Measurements from ENCODE around the gene CTSO. TPM values are rescaled to one million over a fixed set of nuclear protein-coding genes. Genes with fewer than 3 reads are reported as not detected.
"Not testable (repeated sequence)": the region's sequence is repeated elsewhere in the genome, so short reads cannot be mapped to it uniquely, and the experiment has no call there.

The CTSO gene
- total RNA-seq, 1 donor from 2014 or later, result 18.3 TPM

DNA sequence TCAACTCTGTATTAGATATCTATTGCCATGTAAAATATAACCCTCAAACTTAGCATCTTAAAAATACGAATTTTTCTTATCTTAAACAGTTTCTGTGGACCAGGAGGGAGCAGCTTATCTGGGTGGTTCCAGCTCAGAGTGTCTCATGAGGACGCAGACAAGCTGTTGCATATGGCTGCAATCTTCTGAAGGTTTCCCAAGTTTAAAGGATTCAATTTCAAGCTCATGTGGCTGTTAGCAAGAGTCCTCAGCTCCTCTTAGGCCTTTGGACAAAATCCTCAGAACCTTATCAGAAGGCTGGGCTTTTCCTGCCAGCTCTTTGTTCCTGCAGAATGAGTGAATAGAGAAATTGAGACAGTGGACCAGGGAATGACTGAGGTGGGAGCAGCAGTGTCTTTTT, 2.8 kb upstream of the CTSO start:
- no peak for DNase-seq (ENCODE audit: extremely low read depth, low read depth, low spot score)

DNA sequence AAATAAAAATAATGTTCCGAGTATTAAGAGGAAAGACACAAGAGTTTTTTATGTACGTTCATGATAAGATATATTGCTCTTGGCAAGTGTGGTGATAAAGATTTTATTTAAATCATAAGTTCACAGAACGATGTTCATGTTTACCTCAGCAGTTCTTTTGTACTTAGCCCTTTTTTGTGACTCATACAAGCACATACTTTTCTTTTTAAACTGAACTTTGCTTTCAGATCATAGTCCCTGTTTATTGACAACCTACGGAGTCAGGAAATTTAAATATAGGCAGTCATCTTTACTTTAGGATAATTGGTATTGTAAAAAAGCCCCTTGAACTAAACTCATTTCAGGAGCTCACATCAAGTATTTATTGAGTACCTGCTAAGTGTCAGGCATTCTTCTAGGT, 1.3 kb upstream of the CTSO start:
- no peak for DNase-seq (ENCODE audit: extremely low read depth, low read depth, low spot score)

DNA sequence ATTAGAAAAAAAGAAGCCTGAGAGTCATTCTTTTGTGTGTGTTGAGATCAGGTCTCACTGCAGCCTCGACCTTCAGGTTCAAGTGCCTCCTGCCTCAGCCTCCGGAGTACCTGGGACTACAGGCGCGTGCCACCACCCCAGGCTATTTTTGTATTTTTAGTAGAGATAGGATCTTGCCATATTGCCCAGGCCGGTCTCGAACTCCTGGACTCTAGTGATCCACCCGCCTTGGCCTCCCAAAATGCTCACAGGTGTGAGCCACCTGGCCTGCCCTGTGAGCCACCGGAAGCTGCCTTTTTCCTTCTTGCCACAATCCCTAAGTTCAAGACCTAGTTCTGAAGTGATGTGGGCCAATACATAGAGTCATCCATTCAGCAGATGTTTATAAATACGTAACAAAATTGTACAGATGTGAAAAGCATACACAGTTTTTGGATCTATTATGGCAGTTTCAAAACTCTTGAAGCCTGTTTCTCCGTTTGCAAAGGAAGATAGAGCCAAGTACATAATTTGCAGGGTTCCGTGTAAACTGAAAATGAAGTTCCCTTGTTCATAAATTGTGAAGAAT, 536 bp upstream of the CTSO start:
- DNase-seq (ENCODE audit: extremely low read depth, low read depth, low spot score), result no peak

DNA sequence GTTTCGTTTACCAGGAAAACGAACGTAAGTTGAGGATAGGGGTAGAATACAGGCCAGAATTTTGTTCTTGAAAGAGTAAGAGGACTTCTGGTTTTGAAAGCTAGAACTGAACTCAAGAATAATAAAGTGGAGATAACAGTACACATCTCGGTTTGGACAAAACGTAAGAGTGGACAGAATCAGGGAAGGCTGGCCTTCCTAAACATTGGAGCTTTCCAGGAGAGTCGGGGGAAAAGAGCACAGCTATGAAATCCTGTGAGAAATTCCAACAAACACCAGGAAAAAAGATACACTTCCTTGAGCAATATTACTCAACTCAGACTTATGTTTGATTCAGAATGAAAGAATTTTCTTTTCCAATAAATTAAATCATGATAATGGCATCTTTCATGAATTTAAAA, 1.2 kb downstream of the CTSO start:
- peak; percentile 14 for DNase-seq (ENCODE audit: extremely low read depth, low read depth, low spot score)

DNA sequence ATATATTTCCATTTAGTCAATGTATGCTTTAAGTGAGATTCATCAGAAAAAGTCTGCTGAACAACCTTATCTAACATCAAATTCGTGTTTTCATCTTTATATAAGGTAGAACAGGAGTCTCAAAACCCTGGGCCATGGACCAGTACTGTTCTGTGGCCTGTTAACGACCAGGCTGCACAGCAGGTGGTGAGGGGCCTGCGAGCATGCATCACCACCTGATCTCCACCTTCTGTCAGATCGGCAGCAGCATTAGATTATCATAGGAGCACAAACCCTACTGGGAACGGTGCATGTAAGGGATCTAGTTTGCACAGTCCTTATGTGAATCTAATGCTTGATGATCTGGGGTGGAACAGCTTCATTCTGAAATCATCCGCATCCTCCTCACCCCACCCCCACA, 3.2 kb downstream of the CTSO start:
- DNase-seq (ENCODE audit: extremely low read depth, low read depth, low spot score), result no peak

DNA sequence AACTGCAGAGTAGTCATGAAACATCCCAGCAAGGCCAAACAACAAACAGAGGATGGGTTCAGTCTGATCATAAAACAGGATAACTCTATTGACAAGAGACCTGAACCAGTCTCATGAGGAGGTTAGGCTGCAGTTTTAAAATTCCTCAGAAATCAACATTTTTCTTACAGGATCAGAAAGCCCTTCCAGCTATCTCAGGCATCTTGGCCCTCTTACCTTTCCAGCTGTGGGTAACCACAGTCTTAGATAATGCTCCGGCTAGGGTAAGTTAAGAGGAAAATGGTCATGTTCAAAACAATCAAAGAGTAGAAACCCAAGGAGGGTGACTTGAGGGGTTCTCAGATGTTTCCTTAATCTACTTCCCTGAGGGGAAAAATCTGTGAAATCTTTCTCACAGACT, 5.1 kb downstream of the CTSO start:
- DNase-seq (ENCODE audit: extremely low read depth, low read depth, low spot score), result no peak

DNA sequence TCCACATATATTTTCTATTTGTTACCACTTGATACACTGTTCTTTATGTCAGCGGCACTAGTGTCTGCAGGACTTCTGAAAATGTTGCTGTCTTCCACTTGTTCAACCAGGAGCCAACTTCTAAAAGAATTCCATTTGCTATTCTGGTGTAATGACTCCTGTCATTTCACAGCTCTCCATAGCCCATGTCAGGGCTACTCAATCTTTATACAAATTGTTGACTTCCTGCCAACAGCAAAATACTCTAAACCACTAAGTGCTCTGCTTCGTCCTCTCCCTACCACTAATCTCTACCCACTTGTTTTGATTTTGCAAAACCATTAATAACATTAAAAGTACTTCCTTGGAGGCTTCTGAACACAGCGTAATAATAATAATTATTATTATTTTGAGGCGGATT, 7.2 kb downstream of the CTSO start:
- DNase-seq (ENCODE audit: extremely low read depth, low read depth, low spot score), result no peak

DNA sequence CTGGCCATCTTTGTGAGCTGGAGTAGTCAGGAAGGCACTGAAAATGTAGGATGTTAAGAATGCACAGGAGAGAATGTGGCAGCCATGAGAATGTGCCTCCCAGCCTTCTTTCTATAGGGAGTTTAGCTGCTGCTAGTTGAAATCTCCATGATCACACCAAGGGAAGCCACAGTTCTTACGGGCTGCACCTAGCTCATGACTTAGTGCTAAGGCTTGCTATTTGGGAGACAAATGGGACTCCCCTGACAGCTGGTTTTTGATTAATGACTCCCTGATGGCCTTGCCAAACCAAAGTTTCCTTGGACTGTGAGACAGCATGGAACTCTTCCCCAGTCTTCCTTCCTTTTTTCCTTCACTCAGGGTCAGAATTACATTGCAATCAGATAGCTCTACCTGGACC, 9.2 kb downstream of the CTSO start:
- no peak for DNase-seq (ENCODE audit: extremely low read depth, low read depth, low spot score)

DNA sequence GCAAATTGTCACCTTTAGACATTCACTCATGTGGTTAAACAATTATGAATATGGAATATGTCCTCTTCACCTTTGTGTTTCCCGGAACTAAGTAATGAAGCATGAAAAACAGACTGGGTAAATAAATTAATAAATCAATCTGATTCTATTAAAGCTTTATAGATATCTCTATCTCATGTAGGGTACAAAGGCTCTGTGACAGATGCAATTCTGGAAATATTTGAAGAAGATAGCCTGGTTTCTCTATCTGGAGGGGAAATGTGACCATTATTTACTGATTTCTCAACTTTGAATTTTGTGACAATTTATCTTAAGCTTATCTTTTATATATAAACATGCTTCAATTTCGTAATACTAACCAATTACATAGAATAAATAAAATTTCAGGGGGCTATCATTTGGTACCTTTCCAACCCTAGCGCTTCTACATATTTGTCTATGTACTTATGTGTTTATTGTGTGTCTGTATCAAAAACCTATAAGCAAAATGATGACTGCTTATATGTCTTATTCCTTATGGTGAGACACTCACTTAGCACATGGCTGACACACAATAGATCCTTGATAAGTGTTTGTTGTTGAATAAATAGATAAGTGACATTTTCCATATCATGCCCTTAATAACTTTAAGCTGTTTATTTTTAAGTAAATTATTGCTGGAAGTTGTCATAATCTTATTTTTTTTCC, 9.9 kb downstream of the CTSO start:
- DNase-seq (ENCODE audit: extremely low read depth, low read depth, low spot score), result no peak

DNA sequence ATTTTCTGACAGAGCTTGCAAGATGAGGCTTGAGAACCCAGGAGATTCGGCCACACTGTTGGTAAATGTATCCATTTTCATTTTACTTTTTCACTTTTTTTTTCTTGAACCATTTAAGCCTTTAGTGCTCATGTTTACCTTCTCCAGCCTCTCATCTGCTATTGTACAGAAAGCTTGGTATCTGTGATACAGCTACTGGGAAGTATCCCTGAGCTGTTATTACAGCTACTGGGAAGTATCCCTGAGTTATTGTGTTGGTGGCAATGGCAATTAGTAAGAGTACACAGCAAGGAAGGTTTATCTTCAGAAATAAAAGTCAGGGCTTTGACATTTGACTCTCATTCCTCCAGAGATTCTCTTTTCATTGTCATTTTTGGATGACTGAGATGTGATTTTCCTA, 11.8 kb downstream of the CTSO start:
- no peak for DNase-seq (ENCODE audit: extremely low read depth, low read depth, low spot score)

DNA sequence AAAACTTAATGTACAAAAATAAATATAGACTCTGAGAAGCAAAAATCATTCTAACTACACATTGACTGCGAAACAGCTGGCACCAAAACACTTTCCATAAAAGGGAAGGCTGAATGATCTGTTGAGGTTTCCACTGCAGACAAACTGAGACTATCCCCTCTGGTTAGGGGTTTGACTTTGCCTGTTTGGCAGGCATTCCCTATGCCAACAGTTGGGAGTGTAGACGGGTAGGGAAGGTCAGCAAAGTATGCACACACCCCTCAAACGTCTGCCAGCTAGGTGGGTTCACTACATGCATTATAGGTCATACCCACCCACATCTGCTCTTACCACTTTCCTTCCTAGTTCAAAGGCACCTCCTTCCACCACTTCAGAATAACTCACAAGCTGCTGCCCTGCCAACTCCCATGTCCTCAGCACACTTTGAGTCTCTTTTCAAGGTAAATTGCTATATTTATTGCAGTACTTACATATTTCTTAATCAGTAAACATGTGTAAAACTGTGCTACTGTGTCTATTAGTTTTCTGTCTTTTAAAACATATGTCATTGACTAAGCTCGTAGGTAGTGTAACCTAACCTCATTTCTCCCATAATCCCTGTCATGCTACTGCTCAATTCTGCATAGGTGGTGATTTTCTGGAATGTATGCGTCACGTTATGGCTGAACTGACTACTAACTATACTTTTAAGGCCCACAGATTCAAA, 12.4 kb downstream of the CTSO start:
- DNase-seq (ENCODE audit: extremely low read depth, low read depth, low spot score), result no peak

DNA sequence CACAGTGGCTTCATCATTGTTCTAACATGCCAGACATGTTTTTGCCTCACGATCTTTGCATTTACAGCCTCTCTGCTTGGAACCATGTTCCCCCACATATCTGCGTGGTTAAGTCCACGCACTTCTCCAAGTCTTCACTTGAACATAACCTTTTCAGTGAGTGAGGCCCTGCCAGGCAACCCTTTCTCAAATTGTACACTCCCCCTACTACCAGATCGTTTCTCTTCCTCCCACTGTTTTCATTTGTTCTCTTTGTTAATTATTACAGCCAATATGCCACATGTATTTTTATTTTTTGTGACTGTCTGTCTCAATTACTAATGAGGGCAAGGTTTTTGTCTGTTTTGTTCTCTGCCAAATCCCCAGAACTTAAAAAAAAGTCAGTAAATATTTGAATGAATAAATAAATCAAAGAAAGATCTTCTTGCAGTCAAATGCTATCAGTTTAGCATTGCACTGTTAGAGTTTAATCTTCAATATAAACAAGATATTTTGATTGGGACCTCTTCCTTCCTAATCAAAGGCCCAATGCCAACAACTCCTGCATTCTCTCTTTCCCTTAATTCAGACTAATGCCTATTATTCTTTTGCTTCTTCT, 18.2 kb downstream of the CTSO start:
- no peak for DNase-seq (ENCODE audit: extremely low read depth, low read depth, low spot score)

DNA sequence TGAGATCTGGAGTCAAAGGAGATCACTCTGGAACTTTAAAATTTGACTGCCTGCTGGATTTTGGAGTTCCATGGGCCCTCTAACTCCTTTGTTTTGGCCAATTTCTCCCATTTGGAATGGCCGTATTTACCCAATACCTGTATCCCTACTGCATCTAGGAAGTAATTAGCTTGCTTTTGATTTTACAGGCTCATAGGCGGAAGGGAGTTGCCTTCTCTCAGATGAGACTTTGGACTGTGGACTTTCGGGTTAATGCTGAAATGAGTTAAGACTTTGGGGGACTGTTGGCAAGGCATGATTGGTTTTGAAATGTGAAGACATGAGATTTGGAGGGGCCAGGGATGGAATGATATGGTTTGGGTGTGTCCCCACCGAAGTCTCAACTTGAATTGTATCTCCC, 19.0 kb downstream of the CTSO start:
- not testable (repeated sequence) for DNase-seq (ENCODE audit: extremely low read depth, low read depth, low spot score)

DNA sequence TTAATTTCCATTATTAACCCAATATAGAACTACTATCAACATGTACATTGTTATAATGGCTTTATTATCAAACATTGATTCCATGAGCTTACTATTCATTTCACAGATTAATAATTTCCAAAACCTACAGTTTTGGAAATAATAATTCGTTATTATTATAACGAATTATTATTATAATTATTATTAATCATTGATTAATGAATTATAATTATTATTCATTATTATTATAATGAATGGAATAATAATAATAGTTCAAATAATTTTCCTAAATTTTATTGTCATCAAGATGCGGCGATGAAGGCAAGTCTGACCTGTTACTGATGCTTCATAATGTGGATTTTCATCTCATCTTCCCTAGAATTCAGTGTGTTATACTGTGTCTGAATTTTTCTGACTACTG, 22.0 kb downstream of the CTSO start:
- DNase-seq (ENCODE audit: extremely low read depth, low read depth, low spot score), result no peak

DNA sequence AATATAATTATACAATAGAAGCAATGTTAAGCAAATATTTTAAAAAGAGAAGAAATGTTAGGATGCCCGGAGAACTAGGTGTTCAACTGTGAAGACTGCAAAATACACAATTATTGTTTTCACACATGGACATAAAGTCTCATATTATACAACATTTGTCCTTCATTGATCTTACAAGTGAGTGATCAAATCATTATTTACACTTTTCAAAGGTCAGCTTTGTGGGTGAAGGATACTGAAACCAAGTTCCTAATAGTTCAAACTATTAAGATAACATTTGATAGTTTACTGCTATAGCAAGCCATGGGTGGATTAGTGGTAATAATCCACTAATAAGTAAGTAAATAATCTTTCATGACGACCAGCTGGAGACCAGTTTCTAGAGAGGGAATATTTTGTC, 23.3 kb downstream of the CTSO start:
- no peak for DNase-seq (ENCODE audit: extremely low read depth, low read depth, low spot score)

DNA sequence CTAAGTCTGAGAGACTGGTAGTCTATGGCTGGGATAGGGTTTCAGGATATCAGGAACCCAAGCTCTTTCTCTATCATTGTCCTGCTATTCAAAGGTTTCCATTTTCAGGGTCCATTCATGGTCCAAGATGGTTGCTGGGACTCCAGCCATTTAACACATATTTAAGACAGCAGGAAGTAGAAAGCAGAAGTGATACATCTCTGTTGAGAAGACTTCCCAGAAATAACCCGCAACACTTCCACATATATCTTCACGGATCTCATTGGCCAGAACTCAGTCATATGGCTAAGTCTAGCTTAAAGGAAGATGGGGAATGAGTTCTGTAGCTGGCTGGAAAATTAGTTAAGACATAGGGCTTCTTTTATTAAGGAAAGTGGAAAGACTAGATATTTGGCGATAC, 23.8 kb downstream of the CTSO start:
- DNase-seq (ENCODE audit: extremely low read depth, low read depth, low spot score), result no peak

DNA sequence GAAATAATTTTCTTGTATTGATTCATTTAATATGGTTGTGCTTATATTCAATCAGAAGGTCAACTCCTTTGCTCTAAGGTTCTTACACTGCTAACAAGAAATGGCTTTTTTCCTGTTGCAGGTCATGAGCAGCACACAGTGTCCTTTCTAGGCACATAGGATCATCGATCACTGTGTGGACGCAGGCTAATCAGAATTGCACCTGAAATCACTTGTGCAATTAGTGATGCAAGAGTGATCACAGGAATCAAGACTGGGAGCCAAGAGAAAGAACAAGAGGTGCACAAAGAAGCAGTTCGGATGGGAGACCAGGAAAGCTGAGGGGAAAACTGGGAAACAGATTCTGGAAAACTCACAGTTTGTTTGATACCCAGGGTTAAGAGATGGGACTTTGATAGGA, 29.0 kb downstream of the CTSO start:
- DNase-seq (ENCODE audit: extremely low read depth, low read depth, low spot score), result no peak

DNA sequence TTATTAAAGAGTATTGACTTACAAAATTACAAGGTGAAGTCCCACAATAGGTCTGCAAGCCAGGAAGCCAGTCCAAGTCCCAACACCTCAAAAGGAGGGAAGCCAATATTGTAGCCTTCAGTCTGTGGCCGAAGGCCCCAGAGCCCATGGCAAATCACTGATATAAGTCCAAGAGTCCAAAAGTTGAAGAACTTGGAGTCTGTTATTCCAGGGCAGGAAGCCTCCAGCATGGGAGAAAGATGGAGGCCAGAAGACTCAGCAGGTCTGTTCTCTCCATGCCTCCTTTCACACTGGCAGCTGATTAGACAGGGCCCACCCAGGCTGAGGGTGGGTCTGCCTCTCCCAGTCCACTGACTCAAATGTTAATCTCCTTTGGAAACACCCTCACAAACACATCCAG, 32.1 kb downstream of the CTSO start:
- DNase-seq (ENCODE audit: extremely low read depth, low read depth, low spot score), result no peak

DNA sequence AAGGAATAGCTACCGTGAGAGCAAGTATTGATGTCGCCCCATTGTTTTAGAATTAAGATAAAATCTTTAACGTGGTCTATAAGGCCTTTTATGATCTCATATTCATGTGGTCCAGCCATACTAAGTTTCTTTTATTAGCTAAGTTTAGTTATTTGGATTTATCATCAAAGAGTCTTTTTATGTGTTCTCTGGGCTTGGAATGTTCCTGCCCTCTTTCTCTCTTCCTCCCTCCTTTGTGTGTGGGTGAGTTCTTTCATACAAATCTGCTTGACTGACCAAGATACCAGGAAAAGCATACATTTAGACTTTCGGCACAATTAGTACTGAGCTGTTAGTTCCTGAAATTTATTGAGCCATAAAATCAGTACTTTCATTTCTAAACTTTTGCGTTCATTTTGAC, 38.9 kb downstream of the CTSO start:
- DNase-seq (ENCODE audit: extremely low read depth, low read depth, low spot score), result no peak

DNA sequence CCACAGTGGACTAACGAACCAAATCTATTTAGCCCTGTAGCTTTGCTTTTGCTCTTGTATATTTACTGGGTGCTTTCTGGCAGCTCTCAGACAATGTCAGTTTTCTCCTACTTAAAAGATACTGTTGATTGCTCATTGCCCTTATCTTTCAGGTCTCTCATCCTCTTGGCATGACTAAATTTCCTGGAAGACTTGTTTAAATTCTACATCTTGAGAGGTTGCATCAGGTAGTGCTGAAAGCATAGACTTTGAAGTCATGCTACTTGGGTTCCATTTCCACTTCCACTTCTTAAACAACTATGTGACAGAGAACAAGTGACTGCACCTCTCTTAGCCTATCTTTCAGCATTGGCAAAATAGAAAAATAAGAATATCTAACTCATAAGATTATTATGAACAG, 41.8 kb downstream of the CTSO start:
- no peak for DNase-seq (ENCODE audit: extremely low read depth, low read depth, low spot score)

DNA sequence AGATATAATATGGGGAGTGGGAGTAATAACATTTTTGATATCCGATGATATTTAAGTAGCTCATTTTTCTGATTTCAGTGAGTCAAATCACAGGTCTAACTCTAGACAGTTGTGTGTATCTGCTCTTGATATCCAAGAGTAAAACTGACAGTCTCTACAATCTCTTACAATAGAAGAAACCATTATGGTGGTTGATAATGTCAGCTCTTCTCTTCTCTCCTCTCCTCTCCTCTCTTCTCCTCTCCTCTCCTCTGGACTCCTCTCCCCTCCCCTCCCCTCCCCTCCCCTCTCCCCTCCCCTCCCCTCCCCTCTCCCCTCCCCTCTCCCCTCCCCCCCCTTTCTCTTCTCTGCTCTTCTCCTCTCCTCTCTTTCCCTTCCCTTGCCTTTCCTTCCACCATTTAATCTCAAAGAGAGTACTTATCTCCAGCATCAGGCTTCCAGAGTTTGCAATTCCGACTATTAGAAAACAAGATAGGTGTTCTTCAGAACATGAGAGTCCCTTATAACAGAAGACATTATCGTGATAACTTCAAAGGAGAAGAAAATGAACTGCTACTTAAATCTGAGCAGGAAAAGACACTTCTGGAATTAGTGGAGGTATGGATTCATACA, 43.9 kb downstream of the CTSO start:
- no peak for DNase-seq (ENCODE audit: extremely low read depth, low read depth, low spot score)
